ENCODE data around the gene CLK4. TPM values are rescaled to one million over a fixed set of nuclear protein-coding genes. Genes with fewer than 3 reads are reported as not detected.

CLK4 gene
- total and polyA plus RNA-seq, 2 of the 8 experiments (the other 6 are each of a cell fraction or from before 2014, with no cell fraction given) = 8.1 to 12.6 TPM

GRCh38 chr5:178569485-178569884 is 57.4 kb downstream of the CLK4 start:
- 76% methylated on average over 2 of the region's 2 CpGs; no CpG with 5 or more reads in 1 of the 2 experiments for WGBS, 2 experiments (ENCODE audit: extremely low coverage in 1 of 2, insufficient coverage in 1 of 2, insufficient read length in 1 of 2, insufficient replicate concordance in 2 of 2, low coverage in 1 of 2, low lambda C conversion rate in 2 of 2, missing lambda C conversion rate in 1 of 2)
- no peak overlapping the region for H3K27ac ChIP-seq (ENCODE audit: low read depth, low read length)
- TF ChIP-seq GABPA (IDR thresholded peaks at IDR 0.05; ENCODE audit: borderline replicate concordance, insufficient read depth, low read length) (no peak), ZNF274 (IDR thresholded peaks at IDR 0.05; ENCODE audit: borderline replicate concordance, extremely low read depth, low read length) (no peak), CEBPB (IDR thresholded peaks at IDR 0.05; ENCODE audit: low read depth, low read length) (no peak), RXRA (IDR thresholded peaks at IDR 0.05; ENCODE audit: insufficient read depth, low read depth, low read length) (no peak), RBBP5 (IDR thresholded peaks at IDR 0.05; ENCODE audit: borderline replicate concordance, low read depth, low read length) (no peak), EP300 (IDR thresholded peaks at IDR 0.05; ENCODE audit: borderline replicate concordance in 1 of 2, low read depth in 2 of 2, low read length in 2 of 2) (no peak), SP4 (IDR thresholded peaks at IDR 0.05; ENCODE audit: low read length) (no peak), HDAC2 (IDR thresholded peaks at IDR 0.05; ENCODE audit: borderline replicate concordance in 1 of 2, low read depth in 2 of 2, low read length in 2 of 2) (no peak), EZH2 (IDR thresholded peaks at IDR 0.05; ENCODE audit: low read depth, low read length, severe bottlenecking) (no peak), POU5F1 (IDR thresholded peaks at IDR 0.05; ENCODE audit: low read depth, low read length) (no peak)
- TF ChIP-seq, protein P1, sequence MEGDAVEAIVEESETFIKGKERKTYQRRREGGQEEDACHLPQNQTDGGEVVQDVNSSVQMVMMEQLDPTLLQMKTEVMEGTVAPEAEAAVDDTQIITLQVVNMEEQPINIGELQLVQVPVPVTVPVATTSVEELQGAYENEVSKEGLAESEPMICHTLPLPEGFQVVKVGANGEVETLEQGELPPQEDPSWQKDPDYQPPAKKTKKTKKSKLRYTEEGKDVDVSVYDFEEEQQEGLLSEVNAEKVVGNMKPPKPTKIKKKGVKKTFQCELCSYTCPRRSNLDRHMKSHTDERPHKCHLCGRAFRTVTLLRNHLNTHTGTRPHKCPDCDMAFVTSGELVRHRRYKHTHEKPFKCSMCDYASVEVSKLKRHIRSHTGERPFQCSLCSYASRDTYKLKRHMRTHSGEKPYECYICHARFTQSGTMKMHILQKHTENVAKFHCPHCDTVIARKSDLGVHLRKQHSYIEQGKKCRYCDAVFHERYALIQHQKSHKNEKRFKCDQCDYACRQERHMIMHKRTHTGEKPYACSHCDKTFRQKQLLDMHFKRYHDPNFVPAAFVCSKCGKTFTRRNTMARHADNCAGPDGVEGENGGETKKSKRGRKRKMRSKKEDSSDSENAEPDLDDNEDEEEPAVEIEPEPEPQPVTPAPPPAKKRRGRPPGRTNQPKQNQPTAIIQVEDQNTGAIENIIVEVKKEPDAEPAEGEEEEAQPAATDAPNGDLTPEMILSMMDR (IDR thresholded peaks at IDR 0.05; ENCODE audit: control extremely low read depth in 1 of 3, insufficient read depth in 1 of 3, low read depth in 1 of 3, low read length in 3 of 3) = no peak

More at GRCh38 chr5:178569485-178569884, 57.4 kb downstream of the CLK4 start:
- Histone ChIP-seq H3K14ac (ENCODE audit: insufficient read length) (no peak overlapping the region), H3K23me2 (ENCODE audit: low read depth, low read length) (0 out of 2 replicates have a peak, but pooled peaks cover 2% of the 10 kb centered on the region), H2BK15ac (ENCODE audit: low read length) (no peak overlapping the region), H3K23ac (ENCODE audit: insufficient read length) (no peak overlapping the region), H3K4me1 (replicated peaks in 1 of 4; ENCODE audit: control insufficient read depth in 3 of 4, insufficient read depth in 4 of 4, low read length in 3 of 4) (peaks cover 2 to 8% (median 4%) of the 10 kb centered on the region in 4 experiments; a peak in 4 of 7 replicates), H4K5ac (ENCODE audit: insufficient read length, low read depth, low read length) (no peak overlapping the region), H3K4me3 (ENCODE audit: extremely low read depth in 1 of 4, insufficient read depth in 2 of 4, low read depth in 3 of 4, low read length in 4 of 4) (no peak overlapping the region), H3K79me1 (ENCODE audit: low read depth, low read length) (no peaks in the 10 kb centered on the region), H3K79me2 (ENCODE audit: control insufficient read depth in 1 of 2, insufficient read depth in 2 of 2, low read length in 2 of 2) (no peaks in the 10 kb centered on the region), H3K4me2 (ENCODE audit: insufficient read depth in 1 of 2, low read depth in 2 of 2, low read length in 2 of 2) (no peak overlapping the region), H3K27me3 (replicated peaks in 1 of 4; ENCODE audit: control insufficient read depth in 3 of 4, extremely low read depth in 1 of 4, insufficient read depth in 3 of 4, low read length in 3 of 4) (no peaks in the 10 kb centered on the region), H4K91ac (replicated peaks; ENCODE audit: insufficient read length, low read length) (no peak overlapping the region), H3K9me3 (ENCODE audit: insufficient read depth in 2 of 2, low read depth in 1 of 2, low read length in 1 of 2) (peaks cover 4 to 5% of the 10 kb centered on the region in 2 experiments; a peak in 2 of 4 replicates), H3K4ac (replicated peaks; ENCODE audit: insufficient read length, low read depth, low read length) (no peak overlapping the region), H2BK120ac (replicated peaks; ENCODE audit: low read depth, low read length) (no peak overlapping the region), H3K36me3 (ENCODE audit: control insufficient read depth in 2 of 4, insufficient read depth in 4 of 4, low read length in 3 of 4) (no peaks in the 10 kb centered on the region), H4K20me1 (replicated peaks in 1 of 2; ENCODE audit: control insufficient read depth in 1 of 2, insufficient read depth in 2 of 2, low read length in 2 of 2) (no peaks in the 10 kb centered on the region), H3K9ac (replicated peaks in 1 of 4; ENCODE audit: extremely low read depth in 1 of 4, low read depth in 3 of 4, low read length in 3 of 4) (no peak overlapping the region), H2AFZ (ENCODE audit: low read length) (no peak overlapping the region), H3K56ac (replicated peaks; ENCODE audit: insufficient read length, low read depth, low read length) (no peak overlapping the region), H4K8ac (ENCODE audit: extremely low read depth, insufficient read depth, low read length) (no peak overlapping the region), H3K18ac (ENCODE audit: extremely low read depth, low read length) (no peak overlapping the region), H2BK12ac (ENCODE audit: low read depth, low read length) (no peak overlapping the region), H2AK5ac (ENCODE audit: low read depth, low read length) (no peak overlapping the region), H2BK5ac (ENCODE audit: low read depth, low read length) (no peak overlapping the region), H2BK20ac (ENCODE audit: low read length) (no peak overlapping the region)
- CTCF ChIA-PET (ENCODE audit: partially characterized antibody) = interaction anchor here (1.0 to 1.4 kb wide), 2 partner anchors 18 to 20 kb away, joined by 3 to 5 read pairs; no protein-coding TSS in a partner anchor
- POLR2A ChIA-PET (ENCODE audit: partially characterized antibody) = no interaction called here
- DNase-seq (ENCODE audit: low read depth in 1 of 2, low spot score in 2 of 2) (no peak), FAIRE-seq (no peak)

All from H1 (cell line).